Measurements from ENCODE around the gene WBP2.

The WBP2 gene

GRCh38 chr17:75837899-75838298 lies 17.2 kb downstream of the WBP2 start:
- no peak for TF ChIP-seq CTCF (IDR thresholded peaks at IDR 0.05; ENCODE audit: low read depth, low read length)
- H3K4me3 ChIP-seq (ENCODE audit: low read depth, low read length): no peak overlapping the region

- TF ChIP-seq CTCF (IDR thresholded peaks at IDR 0.05; ENCODE audit: low read depth, low read length): no peak
- H3K4me3 ChIP-seq (ENCODE audit: low read depth, low read length): no peak overlapping the region
Observed at GRCh38 chr17:75836605-75837004, 18.5 kb downstream of the WBP2 start.

- H3K4me3 ChIP-seq (ENCODE audit: low read depth, low read length): no peak overlapping the region
- TF ChIP-seq CTCF (IDR thresholded peaks at IDR 0.05; ENCODE audit: low read depth, low read length): no peak
Observed at GRCh38 chr17:75835654-75835987, 19.5 kb downstream of the WBP2 start.

DNA sequence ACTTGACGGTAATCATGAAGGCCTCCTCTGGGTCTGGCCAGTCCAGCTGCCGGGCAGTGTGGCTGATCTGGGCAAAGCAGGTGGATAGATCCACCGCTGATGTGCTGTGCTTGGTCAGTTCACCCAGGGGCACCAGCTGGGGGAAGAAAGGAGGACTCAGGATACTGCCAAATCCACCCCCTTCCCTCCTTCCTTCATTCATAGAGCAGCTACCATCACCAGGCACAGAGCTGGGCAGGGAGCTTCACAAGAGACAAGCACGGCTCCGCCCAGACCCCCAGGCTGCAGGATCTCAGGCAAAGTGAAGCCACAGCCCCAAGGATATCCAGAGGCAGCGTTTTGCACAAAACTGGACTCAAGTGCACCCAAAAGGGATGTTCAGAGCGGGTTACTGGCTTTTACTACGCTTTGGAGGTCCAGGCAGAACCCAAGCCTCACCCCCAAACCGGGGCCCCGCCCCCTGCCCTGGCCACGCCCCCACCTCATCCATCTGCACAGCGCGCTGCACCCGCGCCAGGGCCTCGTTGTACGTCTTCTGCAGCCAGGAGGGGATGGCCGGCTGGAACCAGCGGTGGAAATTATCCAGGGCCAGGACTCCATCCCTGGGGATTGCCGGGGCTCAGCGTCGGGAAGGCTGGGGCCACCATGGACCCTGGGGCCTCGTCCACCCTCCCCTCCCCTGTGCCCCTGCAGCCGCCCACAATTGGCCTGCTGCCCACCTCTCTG lies 20.0 kb downstream of the WBP2 start:
- H3K4me3 ChIP-seq (ENCODE audit: low read depth, low read length): no peak overlapping the region
- TF ChIP-seq CTCF (IDR thresholded peaks at IDR 0.05; ENCODE audit: low read depth, low read length): no peak

GRCh38 chr17:75834279-75834920 lies 20.7 kb downstream of the WBP2 start:
- TF ChIP-seq CTCF (IDR thresholded peaks at IDR 0.05; ENCODE audit: low read depth, low read length): no peak
- H3K4me3 ChIP-seq (ENCODE audit: low read depth, low read length): no peak overlapping the region

- no peak for TF ChIP-seq CTCF (IDR thresholded peaks at IDR 0.05; ENCODE audit: low read depth, low read length)
- no peak overlapping the region for H3K4me3 ChIP-seq (ENCODE audit: low read depth, low read length)
Observed at GRCh38 chr17:75832652-75833400, 22.3 kb downstream of the WBP2 start.

DNA sequence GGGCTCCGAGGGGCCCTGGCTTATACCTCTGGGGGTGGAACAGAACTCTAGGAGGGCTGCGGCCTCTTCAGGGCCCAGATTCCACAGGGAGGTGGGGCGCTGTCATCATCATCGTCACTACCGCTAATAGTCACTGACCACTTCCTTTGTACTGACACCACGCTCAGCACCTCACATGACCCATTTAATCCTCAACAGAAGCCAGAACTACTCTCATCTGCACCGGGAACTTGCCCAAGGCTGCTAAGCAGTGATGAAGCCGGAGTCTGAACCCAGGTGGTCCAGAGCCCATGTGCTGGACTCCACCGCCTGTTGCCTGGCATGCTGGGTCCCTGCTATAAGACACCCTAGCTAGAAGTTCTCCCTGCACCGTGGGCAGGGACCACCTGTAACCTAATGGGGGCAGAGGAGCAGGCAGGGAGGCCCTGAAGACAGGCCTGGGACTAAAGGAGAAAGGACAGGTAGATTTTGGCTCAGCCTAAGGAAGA lies 22.9 kb downstream of the WBP2 start:
- H3K4me3 ChIP-seq (ENCODE audit: low read depth, low read length): no peak overlapping the region
- TF ChIP-seq CTCF (IDR thresholded peaks at IDR 0.05; ENCODE audit: low read depth, low read length): no peak

All from WI38 (cell line).